T-helper 17 cell (primary cell): ENCODE measurements around the gene BLTP1. TPM values are rescaled to one million over a fixed set of nuclear protein-coding genes. Genes with fewer than 3 reads are reported as not detected.

ENCODE experiments used
- ATAC-seq: fragments of 150-1000 bp; cut with Tn5 transposase; 2 replicates; pipeline ENCODE4 v1.10.0; 2021; ENCODE audit warnings: mild to moderate bottlenecking, moderate library complexity
- DNase-seq, 3 donors: peaks; one replicate each; pipeline versions ENCODE4 v3.0.0 to v3.0.0-alpha.2; 2020 to 2021
- H3K9me3 ChIP-seq: one replicate; pipeline ENCODE4 v1.7.0; 2013; ENCODE audit warnings: low read length, mild to moderate bottlenecking; ENCODE audit not compliant: control insufficient read depth, poor library complexity, severe bottlenecking
- H3K27ac Mint-ChIP-seq: one replicate; pipeline ENCODE4 v1.8.0; 2022; ENCODE audit warnings: mild to moderate bottlenecking, moderate library complexity, mixed read lengths
- H3K27me3 Mint-ChIP-seq: one replicate; pipeline ENCODE4 v1.8.0; 2022; ENCODE audit warnings: mixed read lengths
- H3K36me3 Mint-ChIP-seq: one replicate; pipeline ENCODE4 v1.8.0; 2022; ENCODE audit warnings: low read depth, mixed read lengths
- H3K4me1 Mint-ChIP-seq: one replicate; pipeline ENCODE4 v1.8.0; 2022; ENCODE audit warnings: mild to moderate bottlenecking, mixed read lengths
- H3K4me3 Mint-ChIP-seq: one replicate; pipeline ENCODE4 v1.8.0; 2022; ENCODE audit warnings: mild to moderate bottlenecking, moderate library complexity, mixed read lengths
- total RNA-seq, 4 donors: library from RNA in 2 of 4; stranded (reverse) in 2 of 4; gene quantifications; one replicate each; pipeline ENCODE4 v1.2.3 and lab custom pipeline; 2022 to 2026

The BLTP1 gene
- total RNA-seq, 2 donors from 2014 or later: 93.8 to 118 TPM

- Mint-ChIP-seq H3K4me3 (no peak overlapping the region), H3K4me1 (no peaks in the 10 kb centered on the region), H3K27me3 (no peaks in the 10 kb centered on the region), H3K27ac (no peak overlapping the region), H3K36me3 (no peaks in the 10 kb centered on the region)
- H3K9me3 ChIP-seq: no peaks in the 10 kb centered on the region
- DNase-seq (no peak), ATAC-seq (no peak)
Observed at GRCh38 chr4:122195718-122196117, 43.6 kb downstream of the BLTP1 start.

Other genes with a start within 250 kb of the BLTP1 start
- gene TRPC3, start 200.3 kb upstream of the BLTP1 start, total RNA-seq: not detected
- gene ADAD1, start 226.7 kb downstream of the BLTP1 start, total RNA-seq: not detected